Measurements from ENCODE around the gene NDFIP1.

GRCh38 chr5:142181096-142181495 is 72.5 kb downstream of the NDFIP1 start:
- TF ChIP-seq CTCF (IDR thresholded peaks at IDR 0.05) (no peak), POLR2A (IDR thresholded peaks at IDR 0.05) (no peak)

Data from adrenal gland (tissue), 5 donors.